ENCODE measurements around the gene ITPKC. TPM values are rescaled to one million over a fixed set of nuclear protein-coding genes. Genes with fewer than 3 reads are reported as not detected.

ITPKC gene
- total and polyA plus RNA-seq, 2 experiments from 2014 or later: 5.3 to 12.6 TPM

DNA sequence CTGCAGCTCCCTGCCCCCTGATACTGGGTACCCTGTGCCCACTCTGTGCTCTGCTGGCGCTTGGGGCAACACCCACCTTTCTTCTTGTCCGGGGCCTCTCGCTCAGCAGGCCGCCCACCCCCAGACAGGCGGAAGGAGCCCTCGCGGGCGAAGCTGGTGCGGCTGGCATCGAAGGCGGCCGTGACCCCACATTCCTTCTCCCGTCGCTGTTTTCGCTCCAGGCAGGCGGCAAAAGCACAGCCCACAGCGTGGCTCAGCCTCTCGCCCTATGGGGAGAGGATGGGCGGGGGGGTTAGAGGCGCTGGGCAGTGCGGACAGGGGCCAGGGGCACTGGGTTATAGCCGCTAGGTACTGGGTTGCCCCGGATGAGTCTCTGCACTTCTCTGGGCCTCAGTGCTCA, 39.8 kb upstream of the ITPKC start:
- Histone ChIP-seq H2AFZ (no peak overlapping the region), H3F3A (replicated peaks; ENCODE audit: low read depth) (no peaks in the 10 kb centered on the region), H3K27ac (ENCODE audit: low read depth) (no peak overlapping the region), H3K36me3 (ENCODE audit: insufficient read depth) (0 out of 2 replicates have a peak, but pooled peaks cover 7% of the 10 kb centered on the region), H3K27me3 (ENCODE audit: insufficient read depth) (no peaks in the 10 kb centered on the region), H3K79me2 (replicated peaks; ENCODE audit: insufficient read depth) (no peaks in the 10 kb centered on the region), H3K4me2 (no peak overlapping the region), H3K4me3 (no peak overlapping the region), H3K4me1 (ENCODE audit: insufficient read depth) (no peaks in the 10 kb centered on the region), H3K9me2 (ENCODE audit: insufficient read depth) (no peaks in the 10 kb centered on the region), H4K20me1 (replicated peaks; ENCODE audit: insufficient read depth) (no peaks in the 10 kb centered on the region)
- Mint-ChIP-seq H3K9me3 (no peaks in the 10 kb centered on the region), H3K27ac (no peak overlapping the region), H3K27me3 (ENCODE audit: insufficient read depth, low read depth, poor library complexity) (peaks cover 3% of the 10 kb centered on the region), H3K36me3 (ENCODE audit: low read depth) (peaks cover 40% of the 10 kb centered on the region), H3K4me1 (no peaks in the 10 kb centered on the region), H3K4me3 (no peak overlapping the region)
- TF ChIP-seq POLR2AphosphoS5 (IDR thresholded peaks at IDR 0.05; ENCODE audit: low read depth): no peak
- TF ChIP-seq, protein P1, sequence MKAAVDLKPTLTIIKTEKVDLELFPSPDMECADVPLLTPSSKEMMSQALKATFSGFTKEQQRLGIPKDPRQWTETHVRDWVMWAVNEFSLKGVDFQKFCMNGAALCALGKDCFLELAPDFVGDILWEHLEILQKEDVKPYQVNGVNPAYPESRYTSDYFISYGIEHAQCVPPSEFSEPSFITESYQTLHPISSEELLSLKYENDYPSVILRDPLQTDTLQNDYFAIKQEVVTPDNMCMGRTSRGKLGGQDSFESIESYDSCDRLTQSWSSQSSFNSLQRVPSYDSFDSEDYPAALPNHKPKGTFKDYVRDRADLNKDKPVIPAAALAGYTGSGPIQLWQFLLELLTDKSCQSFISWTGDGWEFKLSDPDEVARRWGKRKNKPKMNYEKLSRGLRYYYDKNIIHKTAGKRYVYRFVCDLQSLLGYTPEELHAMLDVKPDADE (IDR thresholded peaks at IDR 0.05): no peak
- no peak for TF ChIP-seq CREB1 (CRISPR knock-in tag; IDR thresholded peaks at IDR 0.05; ENCODE audit: low read depth)
- TF ChIP-seq ZNF331 (CRISPR knock-in tag; IDR thresholded peaks at IDR 0.05; ENCODE audit: low read depth): no peak
- TF ChIP-seq, protein P2, sequence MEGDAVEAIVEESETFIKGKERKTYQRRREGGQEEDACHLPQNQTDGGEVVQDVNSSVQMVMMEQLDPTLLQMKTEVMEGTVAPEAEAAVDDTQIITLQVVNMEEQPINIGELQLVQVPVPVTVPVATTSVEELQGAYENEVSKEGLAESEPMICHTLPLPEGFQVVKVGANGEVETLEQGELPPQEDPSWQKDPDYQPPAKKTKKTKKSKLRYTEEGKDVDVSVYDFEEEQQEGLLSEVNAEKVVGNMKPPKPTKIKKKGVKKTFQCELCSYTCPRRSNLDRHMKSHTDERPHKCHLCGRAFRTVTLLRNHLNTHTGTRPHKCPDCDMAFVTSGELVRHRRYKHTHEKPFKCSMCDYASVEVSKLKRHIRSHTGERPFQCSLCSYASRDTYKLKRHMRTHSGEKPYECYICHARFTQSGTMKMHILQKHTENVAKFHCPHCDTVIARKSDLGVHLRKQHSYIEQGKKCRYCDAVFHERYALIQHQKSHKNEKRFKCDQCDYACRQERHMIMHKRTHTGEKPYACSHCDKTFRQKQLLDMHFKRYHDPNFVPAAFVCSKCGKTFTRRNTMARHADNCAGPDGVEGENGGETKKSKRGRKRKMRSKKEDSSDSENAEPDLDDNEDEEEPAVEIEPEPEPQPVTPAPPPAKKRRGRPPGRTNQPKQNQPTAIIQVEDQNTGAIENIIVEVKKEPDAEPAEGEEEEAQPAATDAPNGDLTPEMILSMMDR (conservative IDR thresholded peaks at IDR 0.05; ENCODE audit: low read depth in 2 of 2): no peak
- TF ChIP-seq STAT1 (IDR thresholded peaks at IDR 0.05; ENCODE audit: unreplicated experiment): no peak
- no peak for TF ChIP-seq JUNB (IDR thresholded peaks at IDR 0.05; ENCODE audit: unreplicated experiment)
- TF ChIP-seq, protein P3, sequence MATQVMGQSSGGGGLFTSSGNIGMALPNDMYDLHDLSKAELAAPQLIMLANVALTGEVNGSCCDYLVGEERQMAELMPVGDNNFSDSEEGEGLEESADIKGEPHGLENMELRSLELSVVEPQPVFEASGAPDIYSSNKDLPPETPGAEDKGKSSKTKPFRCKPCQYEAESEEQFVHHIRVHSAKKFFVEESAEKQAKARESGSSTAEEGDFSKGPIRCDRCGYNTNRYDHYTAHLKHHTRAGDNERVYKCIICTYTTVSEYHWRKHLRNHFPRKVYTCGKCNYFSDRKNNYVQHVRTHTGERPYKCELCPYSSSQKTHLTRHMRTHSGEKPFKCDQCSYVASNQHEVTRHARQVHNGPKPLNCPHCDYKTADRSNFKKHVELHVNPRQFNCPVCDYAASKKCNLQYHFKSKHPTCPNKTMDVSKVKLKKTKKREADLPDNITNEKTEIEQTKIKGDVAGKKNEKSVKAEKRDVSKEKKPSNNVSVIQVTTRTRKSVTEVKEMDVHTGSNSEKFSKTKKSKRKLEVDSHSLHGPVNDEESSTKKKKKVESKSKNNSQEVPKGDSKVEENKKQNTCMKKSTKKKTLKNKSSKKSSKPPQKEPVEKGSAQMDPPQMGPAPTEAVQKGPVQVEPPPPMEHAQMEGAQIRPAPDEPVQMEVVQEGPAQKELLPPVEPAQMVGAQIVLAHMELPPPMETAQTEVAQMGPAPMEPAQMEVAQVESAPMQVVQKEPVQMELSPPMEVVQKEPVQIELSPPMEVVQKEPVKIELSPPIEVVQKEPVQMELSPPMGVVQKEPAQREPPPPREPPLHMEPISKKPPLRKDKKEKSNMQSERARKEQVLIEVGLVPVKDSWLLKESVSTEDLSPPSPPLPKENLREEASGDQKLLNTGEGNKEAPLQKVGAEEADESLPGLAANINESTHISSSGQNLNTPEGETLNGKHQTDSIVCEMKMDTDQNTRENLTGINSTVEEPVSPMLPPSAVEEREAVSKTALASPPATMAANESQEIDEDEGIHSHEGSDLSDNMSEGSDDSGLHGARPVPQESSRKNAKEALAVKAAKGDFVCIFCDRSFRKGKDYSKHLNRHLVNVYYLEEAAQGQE (IDR thresholded peaks at IDR 0.05; ENCODE audit: unreplicated experiment): no peak
- TF ChIP-seq EZH2phosphoT487 (IDR thresholded peaks at IDR 0.05; ENCODE audit: unreplicated experiment): no peak
- no peak for TF ChIP-seq ZNF114 (CRISPR knock-in tag; IDR thresholded peaks at IDR 0.05)
- TF ChIP-seq NANOG (IDR thresholded peaks at IDR 0.05; ENCODE audit: borderline replicate concordance): no peak
- TF ChIP-seq EZH2 (IDR thresholded peaks at IDR 0.05; ENCODE audit: low read depth, unreplicated experiment): no peak
- DNase-seq (ENCODE audit: low spot score): no peak
- ATAC-seq: no peak

All from GM23338 (cell line).